ENCODE data around the gene LMNTD2. TPM values are rescaled to one million over a fixed set of nuclear protein-coding genes. Genes with fewer than 3 reads are reported as not detected.

Gene LMNTD2
- total RNA-seq, 2 donors from 2014 or later, result 9.8 to 13.6 TPM

DNA sequence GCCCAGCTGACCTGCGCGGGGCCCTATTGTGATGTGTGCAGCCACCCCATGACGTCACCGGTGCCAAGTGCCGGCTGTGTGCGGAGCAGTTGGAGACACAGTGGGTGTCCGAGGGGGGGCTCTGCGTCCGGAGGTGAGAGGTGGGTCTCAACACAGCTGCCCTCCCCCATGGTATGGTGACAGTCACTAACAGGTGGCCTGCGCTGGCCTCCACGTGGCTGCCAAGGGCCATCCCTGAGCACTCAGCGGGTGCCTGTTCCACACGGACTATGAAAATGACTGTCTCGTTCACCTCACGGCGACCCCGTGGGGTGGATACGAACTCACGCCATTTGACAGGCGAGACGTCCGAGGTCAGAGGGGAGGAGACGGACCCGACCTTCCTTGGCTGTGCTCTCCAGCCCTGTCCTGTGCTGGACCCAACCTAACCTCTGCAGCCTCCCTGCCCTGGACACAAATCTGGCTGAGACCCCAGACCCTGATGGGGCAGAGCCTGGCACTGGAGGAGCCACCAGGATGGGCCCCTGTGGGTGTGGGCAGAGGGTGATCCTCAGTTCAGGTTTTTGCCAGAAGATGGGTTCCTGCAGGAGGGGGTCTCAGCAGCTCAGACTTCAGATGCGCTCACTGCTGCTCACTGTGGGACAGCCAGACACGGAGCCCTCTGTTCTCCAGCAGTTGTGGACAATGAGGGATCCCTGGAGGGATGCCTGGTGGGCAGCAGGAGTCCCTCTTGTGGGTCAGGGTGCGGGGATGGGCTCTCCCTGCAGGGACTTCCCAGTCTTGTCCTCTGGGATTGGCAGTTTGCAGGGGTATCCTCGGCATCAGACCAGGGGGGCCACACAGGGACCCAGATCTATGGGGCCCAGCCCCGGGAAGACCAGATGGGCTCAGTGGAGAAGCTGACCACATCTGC, 31.5 kb downstream of the LMNTD2 start:
- no peak for DNase-seq
- intact Hi-C loops (cut with DNase I), result no loop called here
- H3K4me3 ChIP-seq, result no peak overlapping the region
- H3K9me3 ChIP-seq, result no peaks in the 10 kb centered on the region
- H3K27ac ChIP-seq, result no peak overlapping the region
- peaks cover 8% of the 10 kb centered on the region for H3K36me3 ChIP-seq
- TF ChIP-seq, protein P1, sequence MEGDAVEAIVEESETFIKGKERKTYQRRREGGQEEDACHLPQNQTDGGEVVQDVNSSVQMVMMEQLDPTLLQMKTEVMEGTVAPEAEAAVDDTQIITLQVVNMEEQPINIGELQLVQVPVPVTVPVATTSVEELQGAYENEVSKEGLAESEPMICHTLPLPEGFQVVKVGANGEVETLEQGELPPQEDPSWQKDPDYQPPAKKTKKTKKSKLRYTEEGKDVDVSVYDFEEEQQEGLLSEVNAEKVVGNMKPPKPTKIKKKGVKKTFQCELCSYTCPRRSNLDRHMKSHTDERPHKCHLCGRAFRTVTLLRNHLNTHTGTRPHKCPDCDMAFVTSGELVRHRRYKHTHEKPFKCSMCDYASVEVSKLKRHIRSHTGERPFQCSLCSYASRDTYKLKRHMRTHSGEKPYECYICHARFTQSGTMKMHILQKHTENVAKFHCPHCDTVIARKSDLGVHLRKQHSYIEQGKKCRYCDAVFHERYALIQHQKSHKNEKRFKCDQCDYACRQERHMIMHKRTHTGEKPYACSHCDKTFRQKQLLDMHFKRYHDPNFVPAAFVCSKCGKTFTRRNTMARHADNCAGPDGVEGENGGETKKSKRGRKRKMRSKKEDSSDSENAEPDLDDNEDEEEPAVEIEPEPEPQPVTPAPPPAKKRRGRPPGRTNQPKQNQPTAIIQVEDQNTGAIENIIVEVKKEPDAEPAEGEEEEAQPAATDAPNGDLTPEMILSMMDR (IDR thresholded peaks at IDR 0.05), result no peak
- peaks cover 2% of the 10 kb centered on the region for H3K4me1 ChIP-seq
- no peaks in the 10 kb centered on the region for H3K27me3 ChIP-seq
- H3K9ac ChIP-seq (ENCODE audit: low read depth in 2 of 2, low read length in 2 of 2), result no peak overlapping the region

DNA sequence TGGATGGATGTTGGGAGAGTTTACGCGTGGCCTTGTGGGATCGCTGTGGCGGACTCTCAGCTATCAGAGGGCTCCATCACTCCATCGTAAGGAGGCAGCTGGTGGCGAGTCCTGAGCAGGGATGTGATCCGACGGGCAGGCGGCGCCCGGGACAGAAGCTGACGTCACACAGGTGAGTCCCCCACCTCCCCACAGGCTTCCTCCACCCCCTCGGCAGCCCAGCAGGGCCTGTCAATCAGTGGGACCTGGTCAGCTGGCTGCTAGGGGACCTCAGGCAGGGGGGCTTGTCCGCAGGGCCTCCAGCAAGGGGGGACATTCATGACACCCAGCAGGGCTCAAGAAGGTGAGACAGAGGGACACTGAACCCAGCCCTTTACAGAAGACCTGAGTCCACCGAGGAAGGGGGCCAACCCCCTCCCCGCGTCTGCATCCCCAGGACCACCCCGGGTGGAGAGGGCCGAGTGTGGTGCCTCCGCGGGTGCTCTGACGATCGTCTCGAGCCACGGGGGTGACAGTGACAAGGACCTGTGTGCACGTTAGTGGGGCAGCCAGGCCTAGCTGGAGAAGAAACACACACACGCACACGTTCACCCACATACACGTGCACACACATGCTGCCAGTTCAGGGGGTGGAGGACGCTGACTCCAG, 32.2 kb downstream of the LMNTD2 start:
- H3K9me3 ChIP-seq, result no peaks in the 10 kb centered on the region
- intact Hi-C loops (cut with DNase I), result no loop called here
- no peak for DNase-seq
- no peak overlapping the region for H3K27ac ChIP-seq
- no peaks in the 10 kb centered on the region for H3K4me1 ChIP-seq
- TF ChIP-seq, protein P1 (IDR thresholded peaks at IDR 0.05), result no peak
- no peak overlapping the region for H3K9ac ChIP-seq (ENCODE audit: low read depth in 2 of 2, low read length in 2 of 2)
- no peaks in the 10 kb centered on the region for H3K27me3 ChIP-seq
- H3K36me3 ChIP-seq, result peaks cover 8% of the 10 kb centered on the region
- no peak overlapping the region for H3K4me3 ChIP-seq

DNA sequence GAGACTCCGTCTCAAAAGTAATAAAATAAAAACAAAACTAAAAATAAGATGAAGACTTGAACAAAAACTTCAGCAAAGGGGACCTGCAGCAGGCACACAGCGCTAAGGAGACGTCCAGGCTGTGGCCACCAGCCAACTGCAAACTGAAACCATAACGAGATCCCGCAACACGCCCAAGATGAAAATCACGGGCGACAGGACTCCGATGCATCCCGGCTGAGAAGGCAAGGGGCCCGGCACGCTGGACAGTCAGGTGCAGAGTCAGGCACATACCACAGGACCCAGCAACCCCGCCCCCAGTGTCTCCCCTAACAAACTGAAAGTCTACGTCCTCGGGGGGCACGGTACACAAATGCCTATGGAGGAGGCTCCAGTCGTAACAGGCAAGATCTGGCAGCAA, 34.3 kb downstream of the LMNTD2 start:
- H3K9me3 ChIP-seq, result no peaks in the 10 kb centered on the region
- TF ChIP-seq, protein P1 (IDR thresholded peaks at IDR 0.05), result no peak
- no peak overlapping the region for H3K27ac ChIP-seq
- intact Hi-C loops (cut with DNase I), result no loop called here
- DNase-seq, result no peak
- H3K27me3 ChIP-seq, result no peaks in the 10 kb centered on the region
- H3K9ac ChIP-seq (ENCODE audit: low read depth in 2 of 2, low read length in 2 of 2), result no peak overlapping the region
- no peaks in the 10 kb centered on the region for H3K4me1 ChIP-seq
- no peak overlapping the region for H3K4me3 ChIP-seq
- H3K36me3 ChIP-seq, result no peaks in the 10 kb centered on the region

DNA sequence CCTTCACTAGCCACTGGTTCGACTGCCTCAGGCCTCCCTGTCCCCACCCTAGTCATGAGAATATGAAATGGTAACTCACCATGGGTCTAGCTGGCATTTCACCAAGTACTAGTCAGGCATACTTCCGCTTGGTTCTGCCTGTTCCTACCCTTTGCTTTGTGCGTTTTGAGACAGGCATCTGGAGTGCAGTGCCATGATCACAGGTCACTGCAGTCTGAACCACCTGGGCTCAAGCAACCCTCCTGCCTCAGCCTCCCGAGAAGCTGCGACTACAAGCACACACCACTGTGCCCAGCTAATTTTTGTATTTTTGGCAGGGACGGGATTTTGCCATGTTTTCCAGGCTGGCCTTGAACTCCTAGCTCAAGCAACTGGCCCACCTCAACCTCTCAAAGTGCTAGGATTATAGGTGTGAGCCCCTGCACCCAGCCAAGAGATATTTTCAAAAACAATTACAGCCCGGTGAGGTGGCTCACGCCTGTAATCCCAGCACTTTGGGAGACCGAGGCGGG, 39.3 kb downstream of the LMNTD2 start:
- no peaks in the 10 kb centered on the region for H3K36me3 ChIP-seq
- DNase-seq, result no peak
- TF ChIP-seq, protein P1 (IDR thresholded peaks at IDR 0.05), result no peak
- no peak overlapping the region for H3K27ac ChIP-seq
- H3K27me3 ChIP-seq, result no peaks in the 10 kb centered on the region
- H3K4me3 ChIP-seq, result no peak overlapping the region
- H3K9me3 ChIP-seq, result no peaks in the 10 kb centered on the region
- H3K9ac ChIP-seq (ENCODE audit: low read depth in 2 of 2, low read length in 2 of 2), result no peak overlapping the region
- no peaks in the 10 kb centered on the region for H3K4me1 ChIP-seq
- intact Hi-C loops (cut with DNase I), result no loop called here

DNA sequence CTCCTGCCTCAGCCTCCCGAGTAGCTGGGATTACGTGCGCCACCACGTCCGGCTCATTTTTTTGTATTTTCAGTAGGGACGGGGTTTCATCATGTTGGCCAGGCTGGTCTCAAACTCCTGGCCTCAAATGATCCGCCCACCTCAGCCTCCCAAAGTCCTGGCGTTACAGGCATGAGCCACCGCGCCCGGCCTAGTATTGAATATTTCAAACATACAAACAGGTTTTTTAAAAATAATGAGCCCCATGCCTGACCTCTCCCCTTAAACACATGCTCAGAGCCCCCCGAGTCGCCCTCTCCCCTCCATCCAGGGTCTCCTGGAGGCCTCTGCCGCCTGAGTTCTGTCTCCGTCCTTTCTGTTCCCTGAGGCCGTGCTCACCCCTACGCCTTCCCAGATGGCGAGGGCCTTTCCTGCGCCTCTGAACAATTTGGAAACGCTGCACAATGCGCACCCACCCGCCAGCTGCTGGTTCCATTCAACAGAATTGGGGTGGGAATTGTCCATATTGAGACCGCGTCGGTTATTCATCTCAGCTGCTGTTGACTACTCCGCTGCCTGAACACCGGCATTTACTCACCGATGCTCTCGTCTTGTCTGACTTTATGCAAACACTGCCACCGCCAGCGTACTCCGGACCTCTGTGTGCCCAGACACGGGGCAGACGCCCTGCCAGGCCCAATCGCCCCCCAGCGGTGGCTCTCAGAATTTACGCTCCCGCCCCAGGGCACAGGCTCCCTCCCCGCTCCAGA, 39.9 kb downstream of the LMNTD2 start:
- no peak for DNase-seq
- intact Hi-C loops (cut with DNase I), result no loop called here
- no peaks in the 10 kb centered on the region for H3K9me3 ChIP-seq

More for the DNA sequence above, 39.9 kb downstream of the LMNTD2 start:
- Histone ChIP-seq H3K9ac (ENCODE audit: low read depth in 2 of 2, low read length in 2 of 2) (no peak overlapping the region), H3K4me1 (no peaks in the 10 kb centered on the region), H3K27me3 (no peaks in the 10 kb centered on the region), H3K36me3 (no peaks in the 10 kb centered on the region), H3K27ac (no peak overlapping the region), H3K4me3 (no peak overlapping the region)
- TF ChIP-seq, protein P1 (IDR thresholded peaks at IDR 0.05), result no peak

All from colonic mucosa (tissue), 4 donors.